ENCODE data around the gene DAPK1. TPM values are rescaled to one million over a fixed set of nuclear protein-coding genes. Genes with fewer than 3 reads are reported as not detected.

The DAPK1 gene
- polyA plus RNA-seq, 1 experiment = 0.12 TPM

- no peak for DNase-seq (ENCODE audit: low read depth, low spot score)
- CTCF ChIA-PET = interaction anchor here (0.6 kb wide), 1 partner anchor 278 kb away, joined by 4 read pairs; no protein-coding TSS in a partner anchor
- TF ChIP-seq CTCF (IDR thresholded peaks at IDR 0.05; ENCODE audit: low read depth, low read length) = no peak
- Histone ChIP-seq H3K27ac (ENCODE audit: low read depth, low read length) (no peak overlapping the region), H3K4me3 (ENCODE audit: low read depth, low read length) (no peak overlapping the region), H3K27me3 (ENCODE audit: control insufficient read depth, insufficient read depth, low read length) (no peaks in the 10 kb centered on the region), H3K9me3 (ENCODE audit: control insufficient read depth, insufficient read depth, low read length) (no peaks in the 10 kb centered on the region)
- POLR2A ChIA-PET = no interaction called here
Observed at GRCh38 chr9:87615547-87616148, 118.0 kb downstream of the DAPK1 start.

- no peak overlapping the region for H3K4me3 ChIP-seq (ENCODE audit: low read depth, low read length)
- DNase-seq (ENCODE audit: low read depth, low spot score) = no peak
- no peak for TF ChIP-seq CTCF (IDR thresholded peaks at IDR 0.05; ENCODE audit: low read depth, low read length)
- no peak overlapping the region for H3K27ac ChIP-seq (ENCODE audit: low read depth, low read length)
- POLR2A ChIA-PET = no interaction called here
- no peaks in the 10 kb centered on the region for H3K27me3 ChIP-seq (ENCODE audit: control insufficient read depth, insufficient read depth, low read length)
- CTCF ChIA-PET = no interaction called here
- no peaks in the 10 kb centered on the region for H3K9me3 ChIP-seq (ENCODE audit: control insufficient read depth, insufficient read depth, low read length)
Observed at GRCh38 chr9:87618226-87618625, 120.6 kb downstream of the DAPK1 start.

- Histone ChIP-seq H3K27me3 (ENCODE audit: control insufficient read depth, insufficient read depth, low read length) (no peaks in the 10 kb centered on the region), H3K4me3 (ENCODE audit: low read depth, low read length) (no peak overlapping the region), H3K27ac (ENCODE audit: low read depth, low read length) (no peak overlapping the region), H3K9me3 (ENCODE audit: control insufficient read depth, insufficient read depth, low read length) (no peaks in the 10 kb centered on the region)
- no peak for DNase-seq (ENCODE audit: low read depth, low spot score)
- ChIA-PET POLR2A (no interaction called here), CTCF (no interaction called here)
- no peak for TF ChIP-seq CTCF (IDR thresholded peaks at IDR 0.05; ENCODE audit: low read depth, low read length)
Observed at GRCh38 chr9:87618931-87619330, 121.3 kb downstream of the DAPK1 start.

- no peak for DNase-seq (ENCODE audit: low read depth, low spot score)
- H3K27ac ChIP-seq (ENCODE audit: low read depth, low read length) = no peak overlapping the region
- no peaks in the 10 kb centered on the region for H3K9me3 ChIP-seq (ENCODE audit: control insufficient read depth, insufficient read depth, low read length)
- H3K27me3 ChIP-seq (ENCODE audit: control insufficient read depth, insufficient read depth, low read length) = no peaks in the 10 kb centered on the region
- CTCF ChIA-PET = no interaction called here
- no peak for TF ChIP-seq CTCF (IDR thresholded peaks at IDR 0.05; ENCODE audit: low read depth, low read length)
- H3K4me3 ChIP-seq (ENCODE audit: low read depth, low read length) = no peak overlapping the region
- POLR2A ChIA-PET = no interaction called here
Observed at GRCh38 chr9:87619346-87619745, 121.7 kb downstream of the DAPK1 start.

- ChIA-PET POLR2A (no interaction called here), CTCF (no interaction called here)
- Histone ChIP-seq H3K4me3 (ENCODE audit: low read depth, low read length) (no peak overlapping the region), H3K27ac (ENCODE audit: low read depth, low read length) (no peak overlapping the region), H3K9me3 (ENCODE audit: control insufficient read depth, insufficient read depth, low read length) (no peaks in the 10 kb centered on the region), H3K27me3 (ENCODE audit: control insufficient read depth, insufficient read depth, low read length) (no peaks in the 10 kb centered on the region)
- no peak for DNase-seq (ENCODE audit: low read depth, low spot score)
- TF ChIP-seq CTCF (IDR thresholded peaks at IDR 0.05; ENCODE audit: low read depth, low read length) = no peak
Observed at GRCh38 chr9:87620731-87621322, 123.2 kb downstream of the DAPK1 start.

Measured in AG04450 (cell line).